Endometrial microvascular endothelial cells (primary cell): ENCODE results near the gene DCUN1D4. TPM values are rescaled to one million over a fixed set of nuclear protein-coding genes. Genes with fewer than 3 reads are reported as not detected.

Experiments used
- in situ Hi-C: cut with HindIII; loops from 2 replicates; pipeline ENCODE4 v1.10.0; 2017; ENCODE audit warnings: low sequenced_read_pairs, low pct_unique_long_range_greater_than_20kb; ENCODE audit errors: inconsistent ontology term
- total RNA-seq: library from RNA; depleted of rRNA; stranded (reverse); fragments of >200 nt; gene quantifications from one replicate; pipeline ENCODE4 v1.2.3, GENCODE V29; 2015; ENCODE audit errors: inconsistent ontology term

The DCUN1D4 gene
- total RNA-seq: 15.8 TPM

DNA sequence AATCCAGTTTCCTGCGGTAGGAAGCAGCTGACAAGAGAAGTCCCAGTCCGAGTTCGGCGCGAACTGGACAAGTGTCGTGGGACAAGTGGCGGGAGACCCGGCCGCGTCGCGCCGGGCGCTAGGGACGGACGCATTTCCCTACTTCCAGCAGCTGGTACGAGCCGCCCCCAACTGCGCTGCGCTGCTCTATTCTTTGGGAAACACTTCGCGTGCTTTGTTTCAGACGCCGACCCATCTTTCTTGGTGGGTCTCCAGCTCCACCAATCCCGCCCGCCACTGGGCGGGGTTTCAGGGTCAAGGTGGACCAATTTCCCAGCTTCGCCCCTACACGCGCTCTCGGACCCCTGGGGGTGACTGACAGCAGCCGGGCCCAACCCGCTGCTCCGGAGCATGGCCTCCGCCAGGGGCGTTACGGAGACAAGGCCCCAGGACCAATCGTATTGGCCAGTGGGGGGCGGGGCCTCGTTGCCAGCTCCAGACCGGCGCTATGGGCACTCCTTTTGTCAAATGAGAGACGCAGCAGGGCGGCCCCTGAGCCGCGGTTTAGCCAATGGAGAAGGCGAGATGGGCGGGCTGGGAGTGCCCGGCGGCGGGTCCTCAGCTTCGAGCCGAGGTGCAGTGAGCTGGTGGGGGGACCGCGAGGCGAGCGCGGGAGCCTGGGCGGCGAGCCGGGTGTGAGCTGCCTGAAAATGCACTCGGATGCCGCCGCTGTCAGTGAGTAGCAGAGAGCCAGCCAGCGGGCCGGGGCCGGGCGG, at the start of gene DCUN1D4:
TSS of gene DCUN1D4 (plus strand) at position 600 of the 755 bp plus-strand sequence. CDS start at position 690, 90 bp downstream.
- in situ Hi-C loops: no loop called here

DNA sequence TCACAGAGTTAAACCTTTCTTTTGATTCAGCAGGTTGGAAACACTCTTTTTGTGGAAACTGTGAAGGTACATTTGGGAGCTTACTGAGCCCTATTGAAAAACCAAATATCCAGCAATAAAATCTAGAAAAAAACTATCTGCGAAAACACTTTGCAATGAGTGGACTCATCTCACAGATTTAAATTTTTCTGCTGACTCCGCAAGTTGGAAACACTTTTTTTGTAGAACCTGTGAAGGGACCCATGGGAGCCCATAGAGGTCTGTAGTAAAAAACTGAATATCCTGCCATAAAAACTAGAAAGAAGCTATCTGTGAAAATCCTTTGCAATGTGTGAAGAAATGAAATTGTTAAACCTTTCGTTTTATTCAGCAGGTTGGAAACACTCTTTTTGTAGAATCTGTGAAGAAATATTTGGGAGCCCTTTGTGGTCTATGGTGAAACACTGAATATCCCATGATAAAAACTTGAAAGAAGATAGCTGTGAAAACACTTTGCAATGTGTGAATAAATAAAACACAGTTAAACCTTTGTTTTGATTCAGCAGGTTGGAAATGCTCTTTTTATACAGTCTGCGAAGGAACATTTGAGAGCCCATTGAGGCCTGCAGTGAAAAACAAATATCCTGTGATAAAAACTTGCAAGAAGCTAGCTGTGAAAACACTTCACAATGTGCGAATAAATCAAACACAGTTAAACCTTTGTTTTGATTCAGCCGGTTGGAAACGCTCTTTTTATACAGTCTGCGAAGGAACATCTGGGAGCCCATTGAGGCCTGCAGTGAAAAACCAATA, 22.3 kb upstream of the DCUN1D4 start:
- in situ Hi-C loops: no loop called here

DNA sequence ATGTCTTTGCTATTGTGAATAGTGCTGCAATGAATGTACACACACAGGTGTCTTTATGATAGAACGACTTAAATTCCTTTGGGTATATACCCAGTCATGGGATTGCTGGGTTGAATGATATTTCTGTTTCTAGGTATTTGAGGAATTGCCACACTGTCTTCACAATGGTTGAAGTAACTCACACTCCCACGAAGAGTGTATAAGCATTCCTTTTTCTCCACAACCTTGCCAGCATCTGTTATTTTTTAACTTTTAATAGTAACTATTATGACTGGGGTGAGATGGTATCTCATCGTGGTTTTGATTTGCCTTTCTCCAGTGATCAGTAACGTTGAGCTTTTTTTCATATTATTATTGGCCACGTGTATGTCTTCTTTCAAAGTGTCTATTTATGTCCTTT, 17.6 kb upstream of the DCUN1D4 start:
- in situ Hi-C loops: no loop called here

DNA sequence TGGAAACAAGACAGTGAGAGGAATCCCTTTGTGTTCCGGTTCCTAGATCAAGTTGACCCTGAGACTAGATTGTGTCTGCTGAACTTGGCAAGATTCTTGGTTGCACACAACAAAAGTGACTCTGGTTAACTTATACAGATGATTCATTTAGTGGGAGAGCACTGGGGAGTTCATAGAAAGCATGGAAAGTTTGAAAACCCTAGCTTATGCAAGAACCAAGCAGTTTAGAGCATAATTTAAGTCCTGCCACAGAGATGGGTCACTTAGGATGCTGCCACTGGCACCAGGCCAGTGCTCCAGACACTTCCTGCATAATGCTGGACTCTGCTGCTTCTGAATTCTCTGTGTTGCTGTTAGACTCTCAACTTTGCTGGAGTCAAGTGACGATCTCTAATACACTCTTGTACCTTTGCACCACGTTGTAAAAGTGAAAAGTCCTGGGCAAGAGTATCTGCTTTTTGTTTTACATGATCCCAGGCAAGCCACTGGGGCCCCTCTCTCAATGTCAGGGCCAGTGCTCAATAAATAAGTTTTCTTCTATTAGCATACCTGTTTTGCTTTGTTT, 12.7 kb upstream of the DCUN1D4 start:
- in situ Hi-C loops: no loop called here

DNA sequence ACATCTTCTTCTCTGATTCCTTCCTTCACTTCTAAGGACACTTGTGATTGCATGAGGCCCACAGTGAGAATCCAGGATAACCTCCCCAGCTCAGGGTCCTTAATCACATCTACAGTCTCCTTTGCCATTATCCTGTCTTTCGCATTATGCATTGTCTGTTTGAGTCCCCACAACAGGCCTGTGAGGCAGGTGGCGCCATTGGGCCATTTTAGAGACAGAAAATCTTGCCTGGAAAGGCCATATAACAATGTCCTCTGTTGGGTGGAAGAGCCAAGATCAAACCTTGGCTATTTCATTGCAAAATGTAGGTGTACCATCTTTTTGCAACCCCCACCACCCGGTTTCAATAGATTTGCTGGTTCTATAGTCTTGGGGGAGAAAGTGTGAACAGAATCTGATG, 11.8 kb upstream of the DCUN1D4 start:
- in situ Hi-C loops: no loop called here

DNA sequence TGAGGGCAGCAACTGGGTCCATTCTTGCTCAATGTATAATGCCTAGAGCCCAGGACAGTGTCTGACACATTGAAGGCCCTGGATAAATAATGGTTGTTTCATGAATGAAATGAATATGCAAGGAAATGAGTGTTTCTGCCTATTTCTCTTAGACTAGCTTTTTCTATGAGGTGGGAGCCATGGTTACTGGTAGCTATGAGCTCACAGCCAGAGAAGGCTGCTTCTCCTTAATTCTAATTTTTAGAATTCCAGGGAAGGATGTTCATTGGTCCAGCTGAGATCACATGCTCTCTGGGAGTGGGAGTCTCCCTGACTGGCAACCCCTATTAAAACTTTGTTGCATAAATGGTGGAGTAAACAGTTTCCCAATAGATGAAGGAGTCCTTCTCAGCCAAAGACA, 9.7 kb upstream of the DCUN1D4 start:
- in situ Hi-C loops: no loop called here

DNA sequence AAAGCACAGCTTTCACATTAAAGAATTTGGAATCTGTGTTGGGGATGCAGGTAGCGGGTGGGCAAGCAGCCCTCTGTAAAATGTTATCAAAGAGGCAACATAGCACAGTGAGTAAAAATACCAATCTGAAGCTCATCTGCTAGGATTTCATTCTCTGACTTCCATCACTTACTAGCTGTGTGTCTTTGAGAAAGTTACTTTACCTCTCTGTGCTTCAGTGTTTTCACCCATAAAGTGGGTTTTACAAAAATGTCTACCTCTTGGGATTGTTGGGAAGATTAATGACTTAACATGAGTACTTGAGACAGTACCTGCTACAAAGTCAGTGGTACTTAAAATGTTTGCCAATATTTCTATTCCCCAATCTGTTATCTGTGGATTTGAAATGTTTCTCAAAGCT, 7.9 kb upstream of the DCUN1D4 start:
- in situ Hi-C loops: no loop called here

DNA sequence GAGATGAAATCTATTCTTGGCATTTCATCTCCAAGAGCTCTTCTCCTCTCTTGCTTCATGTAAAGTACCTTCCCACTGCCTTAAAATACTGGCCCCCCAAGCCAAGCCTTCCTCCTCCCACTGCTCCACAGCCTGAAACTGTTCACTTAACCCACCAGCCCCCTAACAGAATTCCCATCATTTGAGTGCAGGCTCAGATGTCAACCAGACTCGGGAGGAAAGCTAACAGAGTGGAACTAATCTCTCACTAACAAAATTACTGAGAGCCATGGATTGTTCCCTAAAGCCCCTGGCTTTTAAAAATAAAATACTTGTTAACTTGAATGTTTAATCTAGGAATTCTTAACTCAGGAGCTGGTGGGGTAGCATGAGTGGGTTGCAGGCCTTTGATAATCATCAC, 7.1 kb upstream of the DCUN1D4 start:
- in situ Hi-C loops: no loop called here

DNA sequence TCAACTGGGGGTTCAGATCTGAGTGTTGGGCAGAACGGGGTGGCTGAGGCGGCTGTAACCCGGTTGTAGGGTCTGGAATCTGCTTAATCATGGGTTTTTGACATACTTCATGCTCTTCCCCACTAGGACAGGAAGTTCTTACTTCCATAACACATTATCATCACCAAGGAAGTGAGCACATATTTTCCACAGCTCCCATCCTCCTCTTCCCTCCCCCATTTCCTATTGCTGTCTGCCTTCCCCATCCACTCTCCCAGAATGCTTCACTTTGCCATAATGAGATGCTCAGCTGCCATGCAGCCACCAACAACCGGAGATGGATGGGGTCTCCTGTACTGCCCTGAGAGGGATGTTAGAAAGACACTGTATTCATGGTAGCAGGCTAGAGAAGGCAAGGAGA, 6.4 kb upstream of the DCUN1D4 start:
- in situ Hi-C loops: no loop called here

DNA sequence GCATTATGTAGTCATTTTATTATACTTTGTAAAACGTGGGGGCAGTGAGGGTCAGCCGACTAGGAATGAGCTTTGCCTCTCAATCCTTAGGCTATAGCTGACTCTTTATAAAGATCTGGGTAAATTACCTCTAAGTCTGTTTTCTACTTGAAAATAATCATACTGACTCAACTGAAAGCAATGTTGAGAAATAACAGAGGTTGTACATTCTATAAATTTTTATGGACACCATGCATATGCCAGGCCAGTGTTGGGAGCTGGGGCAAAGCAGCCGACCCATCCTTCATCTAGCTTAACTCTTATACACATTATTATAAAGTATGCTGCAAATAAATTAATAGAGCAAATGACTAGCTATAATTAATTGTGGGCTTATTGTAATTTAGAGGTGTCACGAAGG, 2.2 kb upstream of the DCUN1D4 start:
- in situ Hi-C loops: no loop called here

DNA sequence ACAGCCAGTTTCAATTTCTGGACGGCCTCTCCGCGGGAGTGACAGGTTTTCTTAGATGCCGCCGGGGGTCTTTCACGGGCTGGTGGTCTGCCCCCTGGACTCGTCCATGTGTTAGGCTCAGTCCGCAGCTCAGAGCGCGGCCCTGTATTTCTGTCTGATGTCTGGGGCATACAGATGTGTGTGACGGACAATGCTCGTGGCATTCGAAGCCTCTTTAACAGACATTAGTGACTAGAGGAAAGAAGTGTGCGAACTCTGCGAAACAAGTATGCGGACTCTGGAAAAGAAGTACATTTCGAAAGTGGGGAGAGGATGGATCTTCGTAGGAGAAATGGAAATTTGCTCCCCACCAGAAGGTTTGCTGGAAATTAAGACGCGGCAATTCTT, 793 bp upstream of the DCUN1D4 start:
- in situ Hi-C loops: no loop called here

DNA sequence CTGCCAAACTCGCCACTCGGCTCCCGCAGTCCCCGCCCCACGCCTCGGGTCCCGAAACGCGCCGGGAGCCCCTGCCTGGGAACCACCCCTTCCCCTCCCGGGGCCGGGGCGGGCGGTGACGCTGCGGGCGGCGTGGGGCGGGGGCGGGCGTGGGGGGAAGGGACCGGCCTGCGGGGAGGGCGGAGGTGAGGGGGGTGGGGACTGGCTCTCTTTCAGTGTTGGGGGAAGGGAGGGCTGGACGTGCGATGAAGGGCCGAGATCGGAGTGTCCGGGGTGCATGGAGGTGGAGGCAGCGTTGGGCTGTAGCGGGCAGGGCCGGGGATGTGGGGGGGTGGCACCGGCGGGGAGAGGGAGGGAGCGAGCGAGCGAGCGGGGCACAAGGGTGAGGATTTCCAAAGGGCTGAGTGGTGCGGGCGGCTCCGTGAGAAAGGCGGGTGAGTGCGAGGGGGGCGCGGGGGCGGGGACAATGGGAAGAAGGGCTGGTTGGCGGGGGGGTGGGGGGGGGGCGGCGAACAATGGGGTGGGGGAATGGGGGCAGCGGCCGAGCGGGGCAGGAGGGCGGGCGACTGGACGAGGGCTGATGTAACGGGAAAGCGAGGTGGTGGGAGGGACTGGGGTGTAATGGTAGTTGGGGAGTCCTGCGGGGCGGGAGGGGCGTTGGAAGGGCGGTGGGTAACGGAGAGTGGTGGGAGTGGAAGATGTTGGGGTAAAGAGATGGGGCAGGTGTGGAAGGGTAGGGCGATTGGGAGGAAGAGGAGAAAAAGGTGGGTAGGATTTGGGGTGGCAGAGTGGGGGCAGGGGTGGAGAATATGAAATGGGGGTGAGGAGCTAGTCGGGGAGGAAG, 578 bp downstream of the DCUN1D4 start:
- in situ Hi-C loops: no loop called here

DNA sequence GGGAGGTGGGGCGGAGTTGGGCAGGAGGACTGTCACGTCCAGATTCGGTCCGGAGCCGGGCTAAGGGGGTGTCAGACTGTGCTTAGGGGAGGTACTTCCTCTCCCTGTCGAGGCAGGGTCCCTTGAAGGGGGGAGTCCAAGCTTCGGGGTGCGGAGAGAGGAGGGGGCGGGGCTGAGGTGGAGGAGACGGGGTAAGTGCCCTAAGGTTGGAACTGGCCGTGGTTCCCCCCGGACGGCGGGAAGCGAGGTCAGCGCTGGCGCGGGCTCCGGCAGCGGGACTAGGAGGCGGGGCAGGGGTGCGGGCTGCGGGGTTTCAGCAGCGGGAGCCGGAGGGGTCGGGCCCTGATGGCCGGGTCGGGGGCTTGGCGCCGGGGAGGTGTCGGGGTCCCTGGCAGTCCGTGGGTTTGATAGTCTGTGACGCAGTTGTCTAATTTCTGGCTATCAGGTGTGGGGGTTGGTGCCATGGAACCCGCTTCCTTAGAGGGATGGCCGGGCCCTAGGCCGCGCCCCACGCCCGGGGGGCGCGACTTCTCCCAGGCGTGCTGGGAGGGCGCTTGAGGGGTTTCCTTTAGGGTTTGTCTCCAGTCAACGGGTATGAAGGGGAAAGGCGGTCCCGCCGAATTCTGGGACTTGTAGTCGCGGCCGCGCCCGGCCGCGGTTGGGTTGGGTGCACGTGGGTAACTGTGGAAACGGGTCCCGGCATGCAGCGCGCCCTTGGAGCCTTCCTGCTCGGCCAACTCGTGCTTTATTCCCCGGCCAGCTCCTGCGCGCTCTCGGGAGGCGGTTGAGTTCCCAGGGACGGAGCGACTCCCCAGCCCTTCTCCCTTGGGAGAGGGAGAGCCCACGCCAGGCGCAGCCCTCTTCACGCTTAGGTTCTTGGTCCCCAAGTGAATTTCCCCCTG, 1.5 kb downstream of the DCUN1D4 start:
- in situ Hi-C loops: no loop called here

DNA sequence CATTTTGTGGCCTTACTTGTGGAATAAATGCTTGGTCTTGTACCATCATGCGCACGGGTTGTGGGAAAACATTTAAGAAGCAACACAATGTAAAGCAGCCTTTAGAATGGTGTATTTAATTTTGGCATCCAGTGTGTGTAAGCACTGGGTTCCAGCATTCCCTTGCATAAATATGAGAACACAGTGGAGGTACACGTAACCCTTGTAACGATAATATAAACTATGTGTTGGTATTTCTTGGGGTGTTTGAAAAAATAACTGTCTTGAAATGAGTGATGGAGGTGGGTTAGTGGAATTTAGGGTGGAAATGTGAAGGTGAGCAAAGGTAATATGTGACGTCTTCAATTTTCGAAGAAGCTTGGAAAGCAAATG, 2.1 kb downstream of the DCUN1D4 start:
- in situ Hi-C loops: no loop called here

DNA sequence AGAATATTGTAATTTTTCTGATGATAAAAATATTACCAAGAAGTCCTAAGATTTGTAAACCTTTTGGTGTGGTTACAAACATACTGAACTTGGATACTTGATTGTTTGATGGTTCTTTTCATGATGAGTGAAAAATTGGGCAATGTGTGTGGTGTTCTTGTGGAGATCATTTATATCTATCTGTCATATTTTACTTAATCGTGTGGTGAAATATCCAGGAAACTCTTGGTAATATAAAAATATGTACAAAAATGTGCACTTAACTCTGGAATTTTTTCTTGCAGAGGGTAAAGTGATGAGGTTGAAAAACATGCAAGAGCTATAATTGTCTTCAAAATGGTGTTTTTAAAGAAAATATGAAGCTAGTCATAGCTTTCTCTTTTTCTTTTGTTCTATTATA, 2.8 kb downstream of the DCUN1D4 start:
- in situ Hi-C loops: no loop called here

DNA sequence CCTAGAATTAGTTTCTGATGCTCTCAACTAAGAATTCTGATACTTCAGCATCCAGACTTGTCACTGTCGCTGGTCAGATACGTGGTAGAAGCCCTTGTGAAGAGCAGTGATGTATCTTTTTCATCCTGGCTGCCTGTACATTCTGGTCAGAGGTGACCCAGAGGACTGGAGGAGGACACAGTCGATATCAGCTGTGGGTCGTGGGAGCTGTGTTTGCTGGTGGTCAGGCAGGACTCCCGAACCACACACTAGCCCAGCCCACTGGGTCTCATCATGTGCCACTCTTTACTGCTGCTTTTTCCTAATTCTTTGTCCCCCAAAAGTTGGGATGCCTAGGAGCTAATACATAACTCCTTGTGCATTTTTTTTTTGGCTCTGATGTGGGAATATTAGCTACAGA, 6.5 kb downstream of the DCUN1D4 start:
- in situ Hi-C loops: no loop called here

DNA sequence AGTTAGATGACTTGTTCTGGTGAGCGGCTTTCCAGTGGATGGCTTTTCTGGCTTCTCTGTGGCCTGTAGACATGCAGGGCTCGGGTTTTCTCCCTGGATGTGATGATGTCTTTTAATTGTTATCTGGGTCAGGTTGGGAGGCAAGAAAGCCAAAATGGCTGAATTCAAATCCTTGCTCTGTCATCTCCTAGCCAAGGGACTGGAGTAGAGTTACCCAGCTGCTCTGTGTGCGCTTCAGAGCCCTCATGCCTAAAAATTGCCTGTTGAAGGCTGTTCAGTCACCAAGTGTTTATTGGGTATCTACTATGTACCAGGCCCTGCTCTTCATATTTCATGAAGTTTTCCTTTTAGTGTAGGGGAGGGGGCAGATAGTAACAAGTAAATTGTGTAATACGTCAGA, 7.3 kb downstream of the DCUN1D4 start:
- in situ Hi-C loops: no loop called here
